GM21515 (cell line): ENCODE measurements around the gene ZNF407.
A peak's percentile ranks its signal among the peaks of the same experiment; 100 is the strongest.

Experiments
- ATAC-seq: cut with Tn5 transposase; IDR thresholded peaks from one replicate; pipeline ENCODE4 v1.9.1; 2021; ENCODE audit not compliant: unreplicated experiment

The ZNF407 gene

GRCh38 chr18:74784752-74785151 lies 187.1 kb downstream of the ZNF407 start:
- no peak for ATAC-seq

DNA sequence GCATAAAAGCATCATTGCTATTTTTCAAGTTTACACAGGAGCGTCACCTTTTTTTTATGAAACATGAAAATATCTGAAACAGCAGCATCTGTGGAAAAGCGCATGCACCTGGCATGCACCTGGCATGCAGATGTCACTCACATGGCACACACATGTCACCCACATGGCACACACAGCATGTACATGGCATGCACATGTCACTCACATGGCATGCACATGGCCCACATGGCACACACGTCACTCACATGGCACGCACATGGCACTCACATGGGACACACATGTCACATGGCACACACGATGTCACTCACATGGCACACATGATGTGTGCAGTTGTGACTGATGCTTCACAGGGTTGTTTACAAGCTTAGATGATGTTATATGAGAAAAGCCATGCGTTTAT lies 188.0 kb downstream of the ZNF407 start:
- ATAC-seq, result no peak

GRCh38 chr18:74788657-74789056 lies 191.0 kb downstream of the ZNF407 start:
- ATAC-seq, result no peak

DNA sequence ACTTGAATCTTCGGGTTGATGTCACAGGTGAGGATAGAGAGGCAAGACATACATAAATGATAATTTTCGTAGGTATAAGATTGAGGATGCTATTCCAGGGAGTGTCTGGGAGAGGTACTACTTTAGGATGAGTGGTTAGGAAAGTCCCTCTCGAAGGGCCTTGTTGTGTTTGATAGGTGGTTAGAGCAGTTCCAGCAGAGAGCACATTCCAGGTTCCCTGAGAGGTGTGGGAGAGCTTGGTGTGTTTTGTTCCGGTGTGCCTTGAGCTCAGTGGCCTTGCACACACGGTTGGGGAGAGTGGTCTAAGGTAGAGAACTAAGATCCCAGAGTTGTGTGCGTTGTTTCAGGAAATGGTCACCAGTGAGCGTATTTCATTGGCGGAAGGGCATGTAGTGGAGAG lies 191.4 kb downstream of the ZNF407 start:
- no peak for ATAC-seq

DNA sequence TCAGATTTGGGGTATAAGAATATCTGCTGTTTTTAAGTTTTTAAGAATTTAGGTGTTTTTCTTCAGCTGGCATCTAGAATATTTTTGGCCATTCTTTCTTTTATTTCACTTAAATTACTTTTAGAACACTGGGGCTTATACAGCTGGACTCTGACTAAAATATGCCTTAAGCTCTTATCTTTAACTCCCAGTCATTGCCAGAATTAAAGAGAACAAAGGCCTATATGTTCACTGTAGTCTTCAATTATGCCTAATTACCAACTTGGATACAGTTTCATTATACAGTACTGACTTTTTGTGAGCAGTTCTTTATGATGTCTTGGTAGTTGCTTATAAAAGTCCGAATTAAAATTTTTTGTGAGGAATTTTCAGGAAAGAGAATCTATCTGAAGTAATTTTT lies 192.8 kb downstream of the ZNF407 start:
- ATAC-seq, result no peak

DNA sequence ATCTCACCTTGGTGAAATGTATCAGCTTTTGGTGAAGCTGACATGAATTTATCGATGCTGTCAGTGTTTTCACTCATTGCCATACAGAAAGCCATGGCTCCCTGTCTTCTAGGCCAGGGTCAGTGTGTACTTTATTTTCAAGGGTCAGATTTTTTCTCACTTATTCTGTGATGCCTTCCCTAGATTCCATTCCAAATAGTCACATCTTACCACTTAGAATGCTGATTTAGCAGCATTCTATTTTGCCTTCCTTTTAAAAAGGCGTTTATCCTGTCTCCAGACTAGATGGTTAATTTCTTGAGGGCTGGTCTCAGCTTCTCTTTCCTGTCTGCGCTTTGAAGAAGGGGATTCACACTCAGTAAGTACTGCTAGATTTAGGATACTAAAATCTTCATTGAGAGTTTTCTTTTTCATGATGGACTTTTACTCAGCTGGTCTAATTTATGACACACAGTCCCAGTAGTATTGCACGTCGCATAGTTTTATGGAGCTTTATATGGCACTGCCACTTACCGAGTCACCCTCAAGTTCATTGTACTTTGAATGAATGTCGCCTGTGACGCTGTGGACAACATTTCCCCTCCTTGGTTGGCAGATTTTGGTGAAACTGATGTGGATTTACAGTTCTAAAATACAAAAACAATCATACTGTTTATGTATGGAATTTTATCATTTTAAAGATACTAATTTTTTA lies 194.0 kb downstream of the ZNF407 start:
- no peak for ATAC-seq

DNA sequence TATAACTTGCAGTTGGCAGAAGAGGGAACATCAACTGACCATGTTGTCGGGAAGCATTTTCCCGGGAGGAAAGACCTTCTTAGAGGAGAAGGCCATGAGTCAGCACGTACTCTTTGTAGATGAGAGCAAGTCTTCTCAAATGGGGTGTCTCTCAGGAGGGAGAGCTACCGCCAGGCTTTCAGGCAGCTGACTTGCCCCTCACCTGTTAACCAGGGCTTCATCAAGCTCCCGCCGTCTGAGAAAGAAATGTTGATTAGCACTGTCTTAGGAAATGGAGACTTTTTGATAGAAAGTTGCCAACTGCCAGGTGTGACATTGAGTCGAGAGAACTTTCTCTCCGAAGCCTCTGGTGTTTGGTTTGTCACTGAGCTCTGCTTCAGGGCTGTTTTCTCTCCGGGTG lies 196.1 kb downstream of the ZNF407 start:
- no peak for ATAC-seq

DNA sequence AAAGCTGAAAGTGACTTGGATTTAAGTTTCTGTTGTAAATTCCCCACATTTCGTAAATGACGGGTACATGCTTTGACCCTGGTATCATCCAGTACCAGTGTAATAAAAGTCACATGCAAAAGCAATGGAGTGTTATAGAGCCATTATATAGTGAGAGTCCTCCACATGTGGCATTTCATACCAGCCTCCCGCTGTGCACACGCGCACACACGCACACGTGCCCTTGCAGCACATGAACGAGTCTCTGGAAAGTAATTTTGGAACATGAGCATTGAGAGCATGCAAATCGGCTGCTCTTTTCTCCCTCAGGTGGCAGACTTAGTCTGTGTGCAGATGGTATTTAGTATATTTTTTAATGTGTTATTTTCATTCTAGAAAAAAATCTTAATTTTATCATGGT lies 198.1 kb downstream of the ZNF407 start:
- ATAC-seq, result no peak

- ATAC-seq, result no peak
These were observed 198.5 kb downstream of the ZNF407 start for GRCh38 chr18:74796211-74796610.

GRCh38 chr18:74796841-74797576 lies 199.3 kb downstream of the ZNF407 start:
- peak; percentile 98 for ATAC-seq

DNA sequence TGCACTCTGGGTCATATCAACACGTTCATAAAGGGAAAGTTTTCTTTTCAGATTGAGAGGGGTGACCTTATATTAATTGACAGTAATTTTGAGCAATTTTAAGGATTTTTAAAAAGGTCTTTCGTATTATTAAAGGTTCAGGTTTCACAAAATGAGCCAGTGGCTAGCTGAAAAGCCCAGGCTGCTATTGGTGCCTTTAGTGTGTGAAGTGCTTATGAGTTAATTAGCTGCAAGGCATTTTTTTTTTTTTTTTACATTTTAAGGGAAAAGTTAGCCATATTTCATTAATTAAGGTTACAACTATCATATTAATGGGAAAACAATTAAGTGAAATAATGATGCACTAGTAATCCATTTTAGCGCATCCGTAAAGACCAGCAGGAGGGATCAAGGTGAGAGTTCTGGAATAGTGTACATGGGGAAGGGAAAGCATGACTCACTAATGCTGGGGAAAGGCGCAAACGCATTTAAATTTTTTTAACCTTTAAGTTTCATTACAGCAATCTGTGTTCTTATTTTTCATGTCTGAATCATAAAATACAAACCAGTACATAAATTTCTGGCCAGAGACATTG lies 200.0 kb downstream of the ZNF407 start:
- ATAC-seq, result peak; percentile 28

GRCh38 chr18:74799542-74799941 lies 201.9 kb downstream of the ZNF407 start:
- ATAC-seq, result no peak

DNA sequence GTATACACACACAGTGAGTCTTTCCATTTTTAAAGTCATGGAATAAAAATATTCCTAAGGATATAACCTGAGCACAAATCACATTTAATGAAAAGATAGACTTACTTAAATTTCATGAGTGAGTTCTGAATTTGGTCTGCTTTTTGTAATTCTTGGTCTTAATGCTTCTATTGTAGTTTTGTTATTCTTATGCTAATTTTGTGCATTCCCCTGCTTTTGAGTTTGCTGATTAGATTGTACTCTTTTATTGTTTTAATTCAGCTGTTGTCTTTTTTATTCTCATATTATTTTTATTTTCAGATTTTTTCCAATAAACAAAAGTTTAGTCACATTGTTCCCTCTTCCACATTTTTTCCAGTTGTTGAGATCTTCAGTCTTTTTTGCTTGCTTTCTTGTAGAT lies 202.4 kb downstream of the ZNF407 start:
- ATAC-seq, result no peak

DNA sequence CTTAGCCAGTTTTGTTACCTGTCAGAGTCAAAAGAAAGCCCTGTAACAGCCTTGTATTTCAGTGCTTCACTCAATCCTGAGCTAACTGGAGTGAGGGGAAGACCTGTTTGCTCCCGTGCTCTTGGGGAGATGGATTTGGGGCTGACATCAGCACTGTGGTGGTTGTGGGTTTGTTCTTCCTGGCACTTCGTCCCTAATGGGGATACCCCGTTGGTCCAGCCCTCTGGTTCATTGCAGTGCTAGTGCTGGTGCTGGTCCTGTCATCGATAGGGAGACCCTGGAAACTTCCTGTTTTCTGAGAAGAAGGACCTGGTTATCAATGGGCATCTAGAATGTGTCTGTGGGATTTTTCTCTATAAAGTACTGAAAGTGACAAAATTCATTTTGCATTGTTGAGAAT lies 205.4 kb downstream of the ZNF407 start:
- ATAC-seq, result no peak

- no peak for ATAC-seq
These were observed 206.1 kb downstream of the ZNF407 start for GRCh38 chr18:74803769-74804168.

DNA sequence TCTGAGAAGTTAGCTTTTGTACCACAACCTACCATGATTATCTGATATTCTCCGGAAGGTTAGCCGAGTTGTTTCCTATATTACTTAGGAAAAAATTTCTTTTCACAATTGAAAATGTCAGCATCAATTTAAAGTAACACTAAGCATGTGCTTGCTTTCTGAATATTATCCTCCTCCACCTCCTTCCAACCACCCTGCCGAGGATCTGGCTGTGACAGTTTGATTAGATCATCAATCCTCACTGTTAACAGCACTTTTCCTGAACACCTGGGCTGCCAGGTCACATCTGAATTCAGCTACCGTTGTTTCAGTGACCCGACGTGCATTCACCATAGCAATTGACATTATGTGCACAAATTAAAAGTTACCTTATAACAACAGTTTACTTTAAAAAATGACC lies 207.0 kb downstream of the ZNF407 start:
- no peak for ATAC-seq

GRCh38 chr18:74806073-74806472 lies 208.4 kb downstream of the ZNF407 start:
- ATAC-seq, result no peak

DNA sequence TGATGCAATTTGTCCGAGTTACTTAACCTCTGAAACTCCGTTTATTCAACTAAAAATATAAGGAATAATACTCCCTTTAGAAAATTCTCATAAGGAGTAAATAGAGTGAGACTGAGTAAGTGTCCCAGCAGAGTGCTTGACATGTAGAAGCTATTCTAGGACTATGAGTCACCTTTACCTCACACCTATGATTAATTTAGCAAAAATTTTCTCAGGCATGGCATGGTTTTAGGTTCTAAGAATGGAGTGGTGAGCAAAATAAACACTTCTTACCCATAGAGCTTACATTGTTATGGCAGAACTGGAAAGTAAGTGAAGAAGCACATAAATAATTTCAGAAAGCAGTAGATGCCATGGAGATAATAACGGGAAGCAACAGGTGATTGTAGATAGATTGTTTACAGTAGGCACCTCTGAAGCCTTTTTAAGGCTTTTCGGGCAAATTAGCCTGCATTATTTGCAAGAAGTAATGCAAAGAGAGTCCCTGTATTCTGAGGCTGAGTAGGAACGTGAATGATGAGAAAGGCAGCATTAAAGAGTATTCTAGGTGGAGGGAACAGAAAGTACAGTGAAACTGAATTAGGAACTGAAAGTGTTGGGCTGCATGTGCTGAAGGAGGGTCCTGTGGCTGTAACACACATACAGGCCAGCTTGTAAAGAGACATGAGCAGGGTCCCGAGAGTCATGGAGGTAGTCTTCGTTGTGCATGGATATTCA lies 209.2 kb downstream of the ZNF407 start:
- peak; percentile 98 for ATAC-seq

DNA sequence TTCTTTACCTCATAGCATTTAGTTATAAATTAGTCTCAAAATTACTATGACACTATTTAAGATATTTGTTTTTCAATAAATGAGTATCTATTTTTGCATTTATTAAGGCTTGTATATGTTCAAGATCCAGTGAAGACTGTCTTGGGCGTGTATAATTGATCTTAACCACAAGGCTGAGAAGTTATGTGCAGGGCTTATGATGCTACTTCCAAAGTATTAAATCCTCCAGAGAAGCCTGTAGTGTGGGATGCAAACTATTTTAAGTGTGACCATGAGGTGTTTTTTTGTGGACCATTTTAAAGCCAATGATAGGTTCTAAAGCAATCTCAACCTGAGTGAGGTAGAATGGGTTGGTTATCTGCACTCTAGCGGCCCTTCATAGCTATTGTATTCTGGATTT lies 219.9 kb downstream of the ZNF407 start:
- ATAC-seq, result no peak

DNA sequence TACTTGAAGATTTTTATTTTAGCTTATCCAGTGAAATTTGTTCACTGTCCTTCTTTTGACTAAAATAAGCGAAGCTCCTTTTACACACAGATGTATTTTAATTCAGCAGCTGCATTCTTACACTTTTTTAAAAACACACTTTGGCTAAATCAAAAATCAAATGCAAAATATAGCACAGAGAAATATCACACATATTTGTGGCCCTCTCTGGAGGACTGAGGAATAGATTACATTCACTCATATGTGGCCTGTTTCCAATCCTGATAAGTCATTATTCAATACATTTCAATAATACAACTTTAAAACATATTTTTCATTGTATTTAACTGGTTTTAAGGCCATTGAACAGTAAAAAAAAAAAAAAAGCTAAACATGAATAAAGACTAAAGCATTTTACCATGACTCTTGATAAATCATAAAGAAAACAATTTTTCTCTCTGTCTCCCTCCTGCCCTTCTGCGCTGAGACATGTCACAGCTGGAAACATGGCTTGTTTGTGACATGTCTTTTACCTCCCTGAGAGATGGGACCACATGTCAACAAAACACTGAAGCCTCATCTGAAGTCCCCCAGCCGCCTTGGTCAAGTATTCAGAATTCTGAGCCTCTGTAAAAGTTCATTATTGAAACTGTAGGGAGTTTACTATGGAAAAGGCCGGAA lies 221.0 kb downstream of the ZNF407 start:
- ATAC-seq, result no peak

GRCh38 chr18:74819433-74820059 lies 221.9 kb downstream of the ZNF407 start:
- ATAC-seq, result peak; percentile 78
